Left lung (tissue), 10 donors: ENCODE data around the gene HOXC5. TPM values are rescaled to one million over a fixed set of nuclear protein-coding genes. Genes with fewer than 3 reads are reported as not detected.

ENCODE experiments used
- ATAC-seq: fragments of 200-7000 bp; cut with Tn5 transposase; one replicate; pipeline ENCODE4 v1.9.1; 2020; ENCODE audit warnings: moderate library complexity
- DNase-seq, 4 donors: peaks; one replicate each; pipeline ENCODE4 v3.0.0-alpha.2; 2013 to 2020
- H3K27ac ChIP-seq, 2 donors: fragments of 200-600 bp; sonication (generic) in 1 of 2; one replicate each; pipeline versions ENCODE4 v1.5.0 to v1.8.0; 2020 to 2021
- H3K27me3 ChIP-seq, 2 donors: fragments of 200-600 bp; sonication (generic) in 1 of 2; one replicate each; pipeline versions ENCODE4 v1.5.0 to v1.8.0; 2020 to 2021
- H3K36me3 ChIP-seq, 2 donors: fragments of 200-600 bp; sonication (generic) in 1 of 2; one replicate each; pipeline versions ENCODE4 v1.5.0 to v1.8.0; 2020 to 2021
- H3K4me1 ChIP-seq, 2 donors: fragments of 200-600 bp; one replicate each; pipeline ENCODE4 v1.8.0; 2021
- H3K4me3 ChIP-seq, 2 donors: fragments of 200-600 bp; sonication (generic) in 1 of 2; one replicate each; pipeline versions ENCODE4 v1.5.0 to v1.8.0; 2020 to 2021; ENCODE audit warnings: mild to moderate bottlenecking in 1 of 2
- H3K9me3 ChIP-seq, 2 donors: fragments of 200-600 bp; sonication (generic) in 1 of 2; one replicate each; pipeline versions ENCODE4 v1.5.0 to v1.8.0; 2020 to 2021
- intact Hi-C, 2 donors: fragments of 100-400 bp; cut with DNase I; formaldehyde crosslinking; loops; one replicate each; pipeline versions ENCODE4 v1.11.2 to v1.14.2; 2022
- polyA plus RNA-seq, 6 donors: library from polyadenylated mRNA; unstranded; fragments of 120-200 nt; gene quantifications; one replicate each; pipeline ENCODE4 v1.2.1, GENCODE V29; 2013; ENCODE audit not compliant: insufficient read length in 6 of 6
- total RNA-seq, 2 donors: library from RNA; stranded (reverse); fragmentation: NEBNext Ultra II Directional; extraction: Animal tissue kit (Norgen Biotek cat#: 25700); gene quantifications; one replicate each; pipeline ENCODE4 v1.2.1, GENCODE V29; 2021
- TF ChIP-seq, protein P1 (sequence below), 2 donors: fragments of 200-600 bp; sonication (generic) in 1 of 2; IDR thresholded peaks; one replicate each; pipeline versions ENCODE4 v1.5.0 to v1.8.0; 2021; ENCODE audit warnings: antibody characterized with exemption in 2 of 2
- donor health status: DM: no; HTN: yes; CAD: no.
- donor health status: DM: no; HTN: no; CAD: no.

The HOXC5 gene
- total and polyA plus RNA-seq, 8 donors = 0.11 to 0.38 (median 0.28) TPM

- Histone ChIP-seq H3K9me3 (no peaks in the 10 kb centered on the region), H3K4me1 (peaks cover 0 to 15% of the 10 kb centered on the region in 2 donors), H3K27ac (no peak overlapping the region), H3K27me3 (peaks cover 87 to 100% of the 10 kb centered on the region in 2 donors), H3K36me3 (no peaks in the 10 kb centered on the region), H3K4me3 (no peak overlapping the region)
- DNase-seq (no peak), ATAC-seq (no peak)
- intact Hi-C loops = no loop called here
- TF ChIP-seq, protein P1, sequence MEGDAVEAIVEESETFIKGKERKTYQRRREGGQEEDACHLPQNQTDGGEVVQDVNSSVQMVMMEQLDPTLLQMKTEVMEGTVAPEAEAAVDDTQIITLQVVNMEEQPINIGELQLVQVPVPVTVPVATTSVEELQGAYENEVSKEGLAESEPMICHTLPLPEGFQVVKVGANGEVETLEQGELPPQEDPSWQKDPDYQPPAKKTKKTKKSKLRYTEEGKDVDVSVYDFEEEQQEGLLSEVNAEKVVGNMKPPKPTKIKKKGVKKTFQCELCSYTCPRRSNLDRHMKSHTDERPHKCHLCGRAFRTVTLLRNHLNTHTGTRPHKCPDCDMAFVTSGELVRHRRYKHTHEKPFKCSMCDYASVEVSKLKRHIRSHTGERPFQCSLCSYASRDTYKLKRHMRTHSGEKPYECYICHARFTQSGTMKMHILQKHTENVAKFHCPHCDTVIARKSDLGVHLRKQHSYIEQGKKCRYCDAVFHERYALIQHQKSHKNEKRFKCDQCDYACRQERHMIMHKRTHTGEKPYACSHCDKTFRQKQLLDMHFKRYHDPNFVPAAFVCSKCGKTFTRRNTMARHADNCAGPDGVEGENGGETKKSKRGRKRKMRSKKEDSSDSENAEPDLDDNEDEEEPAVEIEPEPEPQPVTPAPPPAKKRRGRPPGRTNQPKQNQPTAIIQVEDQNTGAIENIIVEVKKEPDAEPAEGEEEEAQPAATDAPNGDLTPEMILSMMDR (IDR thresholded peaks at IDR 0.05) = no peak
Measured at GRCh38 chr12:54020591-54021405, 12.1 kb upstream of the HOXC5 start.

DNA sequence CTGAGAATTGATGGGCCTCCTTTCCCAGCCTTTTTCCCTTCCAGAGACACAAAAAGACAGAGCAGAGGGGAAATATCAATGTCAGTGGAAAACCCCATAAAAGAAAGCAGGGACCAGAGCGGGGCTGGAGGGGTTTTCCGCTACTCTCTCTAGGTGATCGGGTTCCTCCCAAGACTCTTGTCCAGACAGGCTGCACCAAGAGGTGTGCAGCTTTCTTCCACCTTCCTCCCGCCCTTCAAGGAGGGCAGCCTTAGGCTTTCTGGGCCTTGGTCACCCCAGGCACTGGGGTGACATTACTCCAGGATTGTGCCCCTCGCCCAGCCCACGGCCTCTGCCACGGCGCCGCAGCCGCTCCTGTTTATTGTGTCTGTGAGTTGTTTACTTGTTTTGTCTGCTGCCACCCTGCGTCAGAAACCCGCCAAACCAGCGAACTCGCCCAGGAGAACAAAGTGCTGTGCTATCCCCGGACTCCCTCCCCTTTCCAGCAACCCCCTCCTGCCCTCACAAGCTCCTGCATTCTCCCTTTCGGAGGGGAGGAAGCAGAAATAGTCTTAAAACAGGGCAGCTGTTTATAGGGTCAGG, 11.3 kb upstream of the HOXC5 start:
- H3K4me1 ChIP-seq = peaks cover 0 to 15% of the 10 kb centered on the region in 2 donors
- TF ChIP-seq, protein P1 (IDR thresholded peaks at IDR 0.05) = no peak
- H3K36me3 ChIP-seq = no peaks in the 10 kb centered on the region
- no peak overlapping the region for H3K27ac ChIP-seq
- intact Hi-C loops = no loop called here
- peaks cover 87 to 100% of the 10 kb centered on the region in 2 donors for H3K27me3 ChIP-seq
- DNase-seq = peak in 1 of 4 donors; percentile 55
- no peak for ATAC-seq
- H3K4me3 ChIP-seq = no peak overlapping the region
- H3K9me3 ChIP-seq = no peaks in the 10 kb centered on the region

DNA sequence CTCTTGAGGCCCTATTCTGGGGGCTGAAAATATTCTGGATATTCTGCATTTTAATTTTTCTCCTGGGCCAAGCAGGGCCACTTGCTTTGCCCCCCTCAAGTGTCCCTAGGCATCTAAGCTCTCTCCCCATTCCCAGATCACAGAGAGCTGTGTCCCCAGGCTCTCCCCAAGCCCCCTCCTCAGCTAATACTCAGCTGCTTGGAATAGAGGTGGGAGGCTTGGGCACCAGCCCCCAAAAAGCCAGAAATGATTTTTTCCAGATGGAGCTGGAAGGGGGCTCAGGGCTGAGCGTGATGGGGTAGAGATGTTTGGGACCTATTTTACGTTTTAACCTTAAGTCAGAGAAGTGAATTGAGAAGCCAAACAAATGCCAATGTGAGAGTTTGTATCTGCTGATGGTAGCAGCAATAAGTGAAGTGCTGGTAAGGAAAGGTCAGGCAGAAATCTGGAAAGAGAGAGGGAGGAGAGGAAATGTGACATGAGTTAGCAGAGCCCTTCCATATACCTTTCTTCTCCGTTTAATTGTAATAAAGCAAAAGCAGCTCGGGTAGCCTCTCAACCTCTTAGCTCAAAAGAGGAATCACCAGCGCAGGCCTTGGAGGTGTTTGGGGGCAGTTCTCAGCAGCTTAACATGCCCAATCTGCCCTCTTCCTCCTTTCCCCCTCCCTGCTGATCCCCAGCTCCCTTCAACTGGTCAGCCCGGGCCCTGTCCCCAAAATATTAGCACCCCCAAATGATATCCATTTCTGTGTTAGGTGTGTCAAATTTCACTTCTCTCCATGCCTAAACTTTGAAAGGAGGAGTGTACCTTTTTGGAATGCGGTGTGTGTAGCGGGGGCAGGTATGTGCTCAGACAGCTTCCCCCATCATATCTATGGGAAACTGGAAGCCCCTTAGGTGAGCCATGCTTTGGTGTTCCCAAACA, 9.6 kb upstream of the HOXC5 start:
- H3K9me3 ChIP-seq = no peaks in the 10 kb centered on the region
- intact Hi-C loops = no loop called here
- H3K4me1 ChIP-seq = peaks cover 0 to 6% of the 10 kb centered on the region in 2 donors
- H3K36me3 ChIP-seq = no peaks in the 10 kb centered on the region
- ATAC-seq (no peak), DNase-seq (peak in 1 of 4 donors; percentile 3)
- H3K27ac ChIP-seq = no peak overlapping the region
- no peak overlapping the region for H3K4me3 ChIP-seq
- TF ChIP-seq, protein P1 (IDR thresholded peaks at IDR 0.05) = no peak
- peaks cover 88 to 100% of the 10 kb centered on the region in 2 donors for H3K27me3 ChIP-seq

DNA sequence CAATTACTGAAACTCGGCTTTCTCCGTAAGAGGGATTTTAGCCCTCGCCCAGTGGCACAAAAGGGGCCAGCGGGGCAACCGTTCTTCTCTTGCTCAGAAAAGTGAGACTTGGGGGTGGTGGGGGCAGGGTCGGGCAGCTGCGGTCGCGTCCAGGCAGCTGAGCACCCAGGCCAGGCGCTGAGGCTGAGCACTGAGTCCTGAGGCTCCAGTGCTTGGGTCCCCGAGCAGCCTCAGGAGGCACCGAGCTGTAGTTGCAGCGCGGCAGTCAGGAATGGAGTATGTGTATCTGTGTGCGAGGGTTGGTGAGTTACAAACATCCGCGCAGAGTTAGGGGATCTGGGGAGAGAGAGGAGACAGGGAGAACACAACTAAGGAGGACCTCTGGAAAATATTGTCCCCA, 8.7 kb upstream of the HOXC5 start:
- no peak overlapping the region for H3K27ac ChIP-seq
- intact Hi-C loops = no loop called here
- no peaks in the 10 kb centered on the region for H3K4me1 ChIP-seq
- H3K4me3 ChIP-seq = no peak overlapping the region
- DNase-seq = no peak
- H3K27me3 ChIP-seq = peaks cover 91 to 100% of the 10 kb centered on the region in 2 donors
- TF ChIP-seq, protein P1 (IDR thresholded peaks at IDR 0.05) = no peak
- H3K9me3 ChIP-seq = no peaks in the 10 kb centered on the region
- H3K36me3 ChIP-seq = no peaks in the 10 kb centered on the region
- no peak for ATAC-seq
